Frontal cortex (tissue), 4 donors: Measurements from ENCODE around the gene SLC6A20. TPM values are rescaled to one million over a fixed set of nuclear protein-coding genes. Genes with fewer than 3 reads are reported as not detected.

ENCODE experiments used
- DNase-seq, 2 donors: peaks; one replicate each; pipeline ENCODE4 v3.0.0; 2012; ENCODE audit warnings: low spot score in 2 of 2
- FAIRE-seq: peaks from 2 replicates; lab custom pipeline; 2012; peaks lifted over from hg19 to GRCh38; lab: Jason Lieb, UNC
- total RNA-seq: library from RNA; depleted of rRNA; stranded (reverse); fragments of >200 nt; gene quantifications from one replicate; pipeline ENCODE4 v1.2.3, GENCODE V29; 2014
- donor health status: control.
- donor health status: control.
- donor health status: control.

The SLC6A20 gene
- total RNA-seq, 1 donor from 2014 or later, result 3.3 TPM

DNA sequence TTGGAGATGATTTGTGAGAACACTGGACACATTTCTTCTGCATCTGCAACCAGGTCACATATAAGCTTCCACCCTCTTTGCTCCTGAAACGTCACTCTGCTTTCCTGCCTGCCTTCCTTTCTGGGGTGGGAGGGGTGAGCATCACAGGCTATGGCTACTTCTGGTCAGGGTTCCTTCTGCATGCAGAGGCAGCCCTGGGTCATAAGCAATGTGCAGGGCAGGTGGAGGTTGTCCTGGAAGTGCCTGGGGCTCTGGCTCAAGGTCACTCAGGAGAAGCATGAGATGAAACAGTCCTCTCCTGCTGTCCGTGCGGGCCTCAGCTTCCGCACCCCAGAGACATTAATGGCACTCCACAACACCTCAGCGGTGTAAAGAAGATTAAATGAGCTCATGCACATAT lies 15.1 kb downstream of the SLC6A20 start:
- DNase-seq (no peak), FAIRE-seq (no peak)

- no peak for FAIRE-seq
- DNase-seq, result no peak
Measured at GRCh38 chr3:45779746-45780735, 16.3 kb downstream of the SLC6A20 start.

GRCh38 chr3:45778761-45779201 lies 17.6 kb downstream of the SLC6A20 start:
- FAIRE-seq (no peak), DNase-seq (no peak)

DNA sequence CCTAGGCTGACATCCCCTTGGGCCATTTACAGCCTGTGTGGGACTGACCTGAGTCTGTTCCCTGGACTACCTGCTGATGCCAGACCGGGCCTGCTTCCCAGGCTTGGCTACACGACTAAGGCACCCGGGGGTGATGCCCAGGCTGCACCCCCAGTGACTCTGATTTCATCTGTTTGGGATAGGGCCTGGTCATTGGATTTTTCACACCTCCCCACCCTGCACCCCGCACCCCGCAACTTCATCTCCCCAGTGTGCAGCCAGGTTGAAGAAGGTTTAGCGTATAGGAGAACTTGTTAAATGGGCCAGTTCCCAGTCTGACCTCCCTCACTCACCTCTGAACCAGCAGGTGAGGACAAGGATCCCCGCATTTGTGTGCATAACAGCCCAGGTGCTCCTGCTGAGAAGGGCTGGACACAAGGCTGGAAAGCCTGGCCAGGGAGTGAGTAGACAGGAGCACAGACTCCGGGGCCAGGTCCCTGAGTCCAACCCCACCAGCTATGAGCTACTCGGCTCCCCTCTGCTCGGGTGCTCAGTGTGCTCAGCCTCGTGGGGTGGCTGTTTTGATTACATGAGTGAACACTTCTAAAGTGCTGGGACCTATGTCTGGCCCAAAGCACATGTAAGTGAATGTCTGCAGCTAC lies 18.5 kb downstream of the SLC6A20 start:
- no peak for FAIRE-seq
- DNase-seq, result no peak

GRCh38 chr3:45777111-45777745 lies 19.1 kb downstream of the SLC6A20 start:
- no peak for FAIRE-seq

DNA sequence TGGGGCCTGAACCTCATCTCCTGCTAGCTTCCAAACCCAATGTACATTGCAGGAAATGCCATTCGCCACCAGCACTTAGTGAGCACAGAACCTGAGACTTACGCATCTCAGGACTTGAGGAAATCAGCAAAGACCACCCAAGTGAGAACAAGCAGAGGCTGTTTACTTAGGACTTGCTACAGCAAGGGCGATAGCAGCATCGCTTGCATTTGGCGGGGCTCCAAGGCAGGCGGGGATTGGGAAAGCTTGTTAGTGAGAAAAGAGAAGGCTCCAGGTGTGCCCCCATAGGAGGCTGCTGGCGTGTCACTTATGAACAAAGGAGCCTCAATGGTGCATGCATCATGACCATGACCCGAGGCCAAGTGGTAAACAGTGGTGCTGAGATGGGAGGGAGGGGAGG lies 19.7 kb downstream of the SLC6A20 start:
- FAIRE-seq, result no peak

More at GRCh38 chr3:45777111-45777745, 19.1 kb downstream of the SLC6A20 start:
- no peak for DNase-seq

DNA sequence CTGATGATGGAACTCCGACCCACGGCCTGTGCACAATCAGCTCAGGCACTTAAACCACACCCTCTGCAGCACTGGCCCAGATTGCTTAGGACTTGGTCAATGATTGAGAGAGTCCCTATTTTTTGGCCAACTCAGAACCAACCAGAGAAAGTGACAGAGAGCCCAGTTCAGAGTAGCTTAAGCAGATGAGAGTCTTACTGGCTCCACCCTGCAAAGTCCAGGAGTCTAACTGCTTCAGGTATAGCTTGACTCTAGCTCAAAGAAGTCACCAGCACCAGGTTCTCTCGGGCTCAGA lies 20.1 kb downstream of the SLC6A20 start:
- FAIRE-seq, result no peak

More for the DNA sequence above, 19.7 kb downstream of the SLC6A20 start:
- no peak for DNase-seq

DNA sequence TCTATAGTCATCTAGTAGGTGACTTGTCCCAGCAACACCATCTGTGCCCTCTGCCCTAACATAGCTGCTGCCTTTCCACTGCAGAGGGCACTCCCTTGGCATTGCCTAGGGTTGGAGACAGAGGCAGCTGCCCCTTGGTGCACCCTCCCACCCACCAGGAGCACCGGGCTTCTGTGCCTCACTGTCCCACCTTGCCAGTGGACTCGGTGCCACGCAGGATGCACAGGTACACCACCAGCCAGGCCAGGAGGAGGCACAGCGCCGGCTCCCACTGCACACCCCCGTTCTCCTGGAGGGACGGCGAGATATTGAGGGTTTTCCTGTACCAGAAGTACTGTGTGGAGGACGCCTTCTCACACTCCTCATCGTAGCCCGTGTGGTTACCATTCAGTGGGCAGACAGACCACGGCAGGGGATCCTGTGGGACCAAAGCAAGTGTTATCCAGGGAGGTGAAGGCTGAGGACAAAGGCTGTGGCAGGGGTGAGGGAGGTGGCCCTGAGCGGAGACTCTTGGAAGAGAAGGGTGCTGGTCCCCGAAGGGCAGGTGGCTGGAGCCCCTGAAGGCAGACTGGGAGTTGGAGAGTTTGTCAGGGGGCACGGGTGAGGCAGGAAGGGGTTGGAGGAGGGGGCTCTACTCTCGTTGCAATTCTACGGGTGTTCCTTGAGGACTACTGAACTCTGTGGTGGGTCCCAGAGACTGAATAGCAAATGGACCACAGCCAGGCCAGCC lies 20.6 kb downstream of the SLC6A20 start:
- FAIRE-seq (no peak), DNase-seq (no peak)

More for the DNA sequence above, 20.1 kb downstream of the SLC6A20 start:
- no peak for DNase-seq

- FAIRE-seq (no peak), DNase-seq (no peak)
Measured at GRCh38 chr3:45774581-45775521, 21.5 kb downstream of the SLC6A20 start.

GRCh38 chr3:45773714-45774449 lies 22.5 kb downstream of the SLC6A20 start:
- no peak for FAIRE-seq
- DNase-seq, result no peak

GRCh38 chr3:45773072-45773471 lies 23.3 kb downstream of the SLC6A20 start:
- no peak for DNase-seq
- no peak for FAIRE-seq

GRCh38 chr3:45772341-45773035 lies 23.8 kb downstream of the SLC6A20 start:
- FAIRE-seq (no peak), DNase-seq (no peak)

- no peak for FAIRE-seq
- no peak for DNase-seq
Measured at GRCh38 chr3:45771831-45772230, 24.5 kb downstream of the SLC6A20 start.

- no peak for FAIRE-seq
Measured at GRCh38 chr3:45771166-45771775, 25.1 kb downstream of the SLC6A20 start.

DNA sequence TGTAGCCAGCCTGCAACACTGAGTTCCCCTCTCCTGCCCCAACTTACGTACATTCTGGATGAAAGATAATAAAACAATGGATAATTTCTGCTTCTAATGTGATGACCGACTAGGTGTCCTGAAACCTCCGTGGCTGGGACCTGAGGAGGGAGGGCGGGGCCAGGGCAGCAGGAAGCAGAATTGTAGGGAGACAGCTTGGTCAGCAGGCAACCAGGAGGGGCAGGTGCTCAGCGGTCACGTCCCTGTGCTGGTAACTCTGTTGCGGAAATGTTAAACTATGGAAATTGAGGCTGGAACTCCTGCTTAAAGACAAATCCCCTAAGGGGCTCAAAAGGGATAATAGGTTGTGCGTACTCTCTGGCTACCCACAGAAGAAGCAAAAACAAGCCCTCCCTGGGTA lies 30.4 kb downstream of the SLC6A20 start:
- DNase-seq, result no peak
- no peak for FAIRE-seq

More at GRCh38 chr3:45771166-45771775, 25.1 kb downstream of the SLC6A20 start:
- no peak for DNase-seq

GRCh38 chr3:45765266-45765851 lies 31.0 kb downstream of the SLC6A20 start:
- FAIRE-seq, result no peak
- DNase-seq, result no peak

DNA sequence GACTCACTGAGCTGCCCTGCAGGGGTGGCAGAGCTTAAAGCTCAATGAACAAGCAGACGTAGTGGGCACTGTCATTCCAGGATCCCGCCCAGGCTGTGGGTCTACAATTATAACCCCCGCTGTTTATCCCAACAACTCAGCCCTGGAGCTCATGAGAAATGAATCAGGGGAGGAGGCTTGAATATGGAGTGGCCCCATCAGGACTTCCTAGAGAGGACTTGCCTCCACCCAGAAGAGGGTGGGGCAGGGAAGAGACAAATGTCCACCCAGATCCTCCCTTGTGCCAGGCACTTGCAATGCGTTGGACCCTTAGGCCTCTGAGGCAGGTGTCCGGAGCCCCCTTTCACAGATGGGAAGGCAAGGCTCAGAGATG lies 33.0 kb downstream of the SLC6A20 start:
- FAIRE-seq, result no peak
- no peak for DNase-seq
